Activated CD4-positive, alpha-beta T cell treated with anti-CD3 and anti-CD28 coated beads for 4 hours (primary cell): ENCODE results near the gene SMC1B.
"Not testable (repeated sequence)": the region's sequence is repeated elsewhere in the genome, so short reads cannot be mapped to it uniquely, and the experiment has no call there.

Experiments
- DNase-seq, 2 donors: peaks; one replicate each; pipeline ENCODE4 v3.0.0-alpha.2; 2020

Gene SMC1B

GRCh38 chr22:45344334-45344733 lies 69.1 kb downstream of the SMC1B start:
- no peak for DNase-seq

DNA sequence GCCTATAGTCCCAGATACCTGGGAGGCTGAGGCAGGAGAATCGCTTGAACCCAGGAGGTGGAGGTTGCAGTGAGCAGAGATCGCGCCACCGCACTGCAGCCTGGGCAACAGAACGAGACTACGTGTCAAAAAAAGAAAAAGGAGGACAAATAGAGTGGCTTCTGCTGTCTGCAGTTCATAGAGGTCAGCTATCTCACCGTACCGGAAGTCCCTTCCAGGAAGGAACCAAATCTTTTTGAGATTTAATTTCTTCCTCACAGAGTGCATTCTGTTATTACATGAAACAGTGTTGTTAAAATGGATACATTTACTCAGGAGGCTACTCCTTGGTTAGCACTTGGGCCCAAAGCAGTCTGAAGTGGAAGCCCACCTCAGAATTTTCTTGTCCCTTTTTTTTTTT lies 70.3 kb downstream of the SMC1B start:
- no peak for DNase-seq

- DNase-seq = peak in 1 of 2 donors; percentile 38
These were observed 71.9 kb downstream of the SMC1B start for GRCh38 chr22:45341498-45341897.

GRCh38 chr22:45340323-45340722 lies 73.1 kb downstream of the SMC1B start:
- no peak for DNase-seq

- no peak for DNase-seq
These were observed 74.6 kb downstream of the SMC1B start for GRCh38 chr22:45338795-45339194.

GRCh38 chr22:45337536-45337935 lies 75.9 kb downstream of the SMC1B start:
- no peak for DNase-seq

GRCh38 chr22:45336971-45337431 lies 76.4 kb downstream of the SMC1B start:
- no peak for DNase-seq

- no peak for DNase-seq
These were observed 77.4 kb downstream of the SMC1B start for GRCh38 chr22:45335854-45336522.

DNA sequence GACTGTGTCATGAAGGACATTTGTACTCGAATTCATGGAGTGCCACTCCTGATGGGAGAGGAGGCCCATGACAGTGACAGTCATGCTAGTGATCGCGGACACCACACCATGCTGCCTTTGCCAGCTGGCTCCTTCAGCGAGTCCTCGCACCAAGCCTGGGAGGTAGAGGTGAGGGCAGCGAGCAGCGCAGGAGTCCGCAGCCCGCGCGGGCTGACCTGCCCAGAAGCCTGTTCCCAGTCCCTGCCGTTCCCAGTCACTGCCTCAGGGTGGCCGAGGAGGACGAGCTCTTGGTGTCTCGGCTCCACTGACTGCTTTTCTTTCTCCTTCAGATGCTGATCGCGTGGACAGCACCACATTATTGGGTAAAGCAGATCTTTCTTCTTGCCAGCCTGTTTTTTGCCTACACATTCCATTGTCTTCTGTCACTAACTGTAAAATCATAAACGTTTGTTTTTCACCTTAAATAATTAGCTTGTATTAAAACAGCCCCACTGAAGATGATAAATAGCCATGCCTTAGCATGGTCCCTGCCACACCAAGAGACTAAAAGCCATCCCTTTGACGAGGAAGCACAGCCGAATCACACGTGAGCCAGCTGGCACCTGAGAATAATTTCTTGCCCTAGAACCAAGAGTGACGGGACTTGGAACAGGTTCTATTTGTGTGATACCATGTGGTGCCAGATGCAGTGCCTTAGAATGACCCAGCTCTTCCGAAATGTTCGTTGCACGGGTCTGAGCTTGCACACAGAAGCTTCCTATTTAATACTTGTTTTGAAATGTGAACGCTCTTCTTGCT lies 78.2 kb downstream of the SMC1B start:
- DNase-seq = no peak

- DNase-seq = no peak
These were observed 78.9 kb downstream of the SMC1B start for GRCh38 chr22:45334528-45334927.

DNA sequence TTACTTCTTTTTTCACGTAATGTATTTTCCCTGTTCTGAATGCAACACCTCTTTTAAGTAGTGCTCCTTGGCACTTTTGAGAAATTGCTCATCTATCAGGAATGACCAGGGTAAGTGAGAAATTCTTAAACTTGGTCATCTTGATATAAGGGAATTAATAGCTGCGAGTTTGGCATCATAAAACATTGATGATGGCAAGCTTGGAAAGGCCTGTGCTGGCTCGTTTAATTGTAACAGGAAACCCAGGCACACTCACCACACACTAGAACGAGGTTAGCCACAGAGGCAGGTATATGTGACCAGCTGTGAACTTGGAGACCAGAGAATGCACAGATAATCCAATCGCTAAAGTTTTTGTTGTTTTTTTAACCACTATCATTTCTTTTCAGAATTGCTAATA lies 79.3 kb downstream of the SMC1B start:
- DNase-seq = no peak

- no peak for DNase-seq
These were observed 81.4 kb downstream of the SMC1B start for GRCh38 chr22:45332001-45332400.

GRCh38 chr22:45331486-45331885 lies 81.9 kb downstream of the SMC1B start:
- DNase-seq = no peak

DNA sequence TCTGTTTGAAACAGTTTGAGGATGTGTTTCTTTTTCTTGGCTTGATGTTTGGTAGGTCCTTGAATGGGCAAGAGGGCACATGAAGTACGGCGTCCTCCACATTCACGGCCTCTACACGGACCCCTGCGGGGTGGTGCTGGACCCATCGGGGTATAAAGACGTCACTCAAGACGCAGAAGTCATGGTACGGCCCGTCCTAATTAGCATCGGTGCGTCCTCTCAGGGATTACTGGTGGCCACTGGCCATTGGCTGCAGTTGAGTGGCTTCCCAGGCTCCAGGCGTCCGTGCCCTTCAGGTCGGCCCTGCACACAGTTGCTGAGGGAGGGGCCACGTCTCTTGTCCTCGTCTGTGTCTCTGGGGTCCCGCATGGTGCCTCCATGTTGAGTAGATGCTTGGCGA lies 82.9 kb downstream of the SMC1B start:
- no peak for DNase-seq

GRCh38 chr22:45329530-45329936 lies 83.9 kb downstream of the SMC1B start:
- DNase-seq = no peak

GRCh38 chr22:45328822-45329529 lies 84.4 kb downstream of the SMC1B start:
- no peak for DNase-seq

GRCh38 chr22:45328261-45328660 lies 85.1 kb downstream of the SMC1B start:
- not testable (repeated sequence) for DNase-seq

GRCh38 chr22:45324311-45324711 lies 89.1 kb downstream of the SMC1B start:
- no peak for DNase-seq

DNA sequence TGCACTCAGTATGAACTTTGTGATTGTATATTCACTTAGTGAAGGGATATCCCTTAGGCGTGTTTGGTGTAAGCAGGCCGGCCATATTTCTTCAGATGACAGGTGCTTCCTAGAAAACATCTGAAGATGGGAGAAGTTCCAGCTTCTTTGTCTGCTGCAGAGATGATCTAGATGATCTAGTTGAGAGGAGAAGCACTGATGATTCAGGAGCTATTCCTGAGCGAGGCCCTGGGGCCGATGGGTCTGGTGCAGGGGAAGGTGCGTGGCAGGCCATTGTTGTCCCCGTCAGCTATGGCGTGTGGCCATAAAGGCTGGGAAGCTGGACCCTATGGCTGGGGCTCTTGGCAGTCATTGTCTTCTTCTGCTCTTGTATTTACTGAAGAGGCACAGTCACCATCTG lies 89.7 kb downstream of the SMC1B start:
- no peak for DNase-seq

GRCh38 chr22:45322873-45323525 lies 90.4 kb downstream of the SMC1B start:
- DNase-seq = no peak

DNA sequence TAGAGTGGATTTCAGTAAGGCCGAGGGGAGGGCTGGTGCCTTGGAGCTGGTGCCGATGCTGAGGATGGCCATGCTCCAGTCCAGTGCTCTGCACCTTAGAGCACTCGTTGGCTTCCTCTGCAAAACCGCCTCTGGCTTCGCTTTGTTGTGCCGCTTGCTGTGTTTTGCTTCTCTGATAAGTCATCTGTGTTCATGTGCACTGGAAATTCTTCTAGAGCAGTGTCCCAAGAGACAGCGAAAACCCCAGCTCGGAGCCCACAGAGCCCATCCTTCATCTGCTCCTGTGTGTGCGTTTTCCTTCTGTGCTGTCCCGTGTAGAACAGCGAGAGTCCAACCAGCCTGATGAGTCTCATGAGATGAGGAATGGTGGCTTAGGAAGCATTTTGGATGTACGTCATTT lies 91.6 kb downstream of the SMC1B start:
- no peak for DNase-seq

GRCh38 chr22:45320357-45320976 lies 92.9 kb downstream of the SMC1B start:
- no peak for DNase-seq

- no peak for DNase-seq
These were observed 94.1 kb downstream of the SMC1B start for GRCh38 chr22:45319324-45319685.
